HG03045 (cell line): ENCODE measurements around the gene FOSL1.

Experiments used
- ATAC-seq: cut with Tn5 transposase; IDR thresholded peaks from one replicate; pipeline ENCODE4 v1.9.1; 2021; ENCODE audit warnings: mild to moderate bottlenecking, moderate library complexity; ENCODE audit not compliant: unreplicated experiment

The FOSL1 gene

DNA sequence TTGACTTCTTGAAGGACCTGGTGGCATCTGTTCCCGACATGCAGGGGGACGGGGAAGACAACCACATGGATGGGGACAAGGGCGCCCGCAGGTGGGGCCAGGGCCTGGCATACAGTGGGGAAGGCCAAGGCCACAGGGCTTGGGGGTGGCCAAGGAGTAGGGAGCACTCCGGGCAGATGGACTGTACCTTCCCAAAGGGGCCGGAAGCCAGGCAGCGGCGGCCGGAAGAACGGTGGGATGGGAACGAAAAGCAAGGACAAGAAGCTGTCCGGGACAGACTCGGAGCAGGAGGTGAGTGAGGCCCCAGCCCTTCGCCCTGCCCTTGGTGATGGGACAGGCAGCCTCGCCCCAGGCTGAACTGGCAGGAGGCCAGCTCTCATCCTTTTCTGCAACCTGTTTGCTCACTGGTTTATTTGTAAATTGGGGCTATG lies 20.2 kb upstream of the FOSL1 start:
- ATAC-seq, result no peak

DNA sequence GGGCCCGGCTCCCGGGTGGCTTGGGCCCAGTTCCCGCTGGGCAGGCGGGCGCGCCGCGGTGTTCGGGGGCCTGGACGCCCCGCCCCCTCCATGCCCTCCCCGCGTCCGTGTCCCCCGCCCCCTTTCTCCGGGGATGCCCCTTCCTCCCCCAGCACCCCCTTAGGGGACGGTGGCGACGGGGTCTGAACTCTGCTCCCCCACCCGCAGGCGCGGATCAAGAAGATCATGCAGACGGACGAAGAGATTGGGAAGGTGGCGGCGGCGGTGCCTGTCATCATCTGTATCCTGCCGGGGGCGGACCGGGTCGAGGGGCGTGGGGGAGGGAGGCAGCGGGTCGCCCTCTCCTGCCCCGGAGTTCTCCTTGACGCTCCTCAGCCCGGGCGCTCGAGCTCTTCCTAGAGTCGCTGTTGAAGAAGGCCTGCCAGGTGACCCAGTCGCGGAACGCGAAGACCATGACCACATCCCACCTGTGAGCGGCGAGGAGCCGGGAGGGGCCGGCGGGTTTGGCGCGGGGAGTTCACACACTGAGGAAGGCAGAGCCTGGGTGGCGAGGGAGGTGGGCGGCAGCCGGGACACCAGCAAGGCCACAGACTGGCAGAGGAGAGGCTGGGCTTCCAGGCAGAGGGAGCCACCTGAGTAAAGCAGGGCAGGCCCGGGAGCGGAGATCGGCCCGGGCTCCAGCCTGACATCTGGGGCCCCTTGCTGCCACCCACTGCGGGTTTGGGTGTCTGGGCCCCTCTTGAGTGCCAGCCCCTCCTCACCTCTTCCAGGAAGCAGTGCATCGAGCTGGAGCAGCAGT lies 19.6 kb upstream of the FOSL1 start:
- ATAC-seq, result peak; percentile 40

DNA sequence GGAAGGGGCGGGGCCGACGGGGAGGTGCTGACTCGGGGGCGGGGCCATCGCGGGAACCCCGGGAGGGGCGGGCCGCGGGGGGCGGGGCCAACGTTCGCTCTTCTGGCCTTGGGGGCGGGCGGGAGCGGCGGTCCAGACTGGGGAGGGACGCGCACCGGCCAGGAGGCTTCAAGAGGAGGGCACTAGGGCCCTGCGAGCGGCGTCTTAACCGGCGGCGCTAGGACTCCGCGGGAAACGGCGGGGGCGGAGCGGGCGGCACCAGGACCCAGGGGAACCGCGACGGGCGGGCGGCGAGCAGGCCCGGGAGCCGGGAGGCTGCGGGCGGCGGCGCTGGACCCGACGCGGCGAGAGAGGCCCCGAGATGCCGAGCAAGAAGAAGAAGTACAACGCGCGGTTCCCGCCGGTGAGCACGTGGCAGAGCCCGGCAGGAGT lies 19.0 kb upstream of the FOSL1 start, which contains the start of gene DRAP1:
DRAP1 (plus strand) TSS at position 286 of the 432 bp plus-strand sequence; CDS start at position 362, 76 bp downstream.
- peak; percentile 79 for ATAC-seq

DNA sequence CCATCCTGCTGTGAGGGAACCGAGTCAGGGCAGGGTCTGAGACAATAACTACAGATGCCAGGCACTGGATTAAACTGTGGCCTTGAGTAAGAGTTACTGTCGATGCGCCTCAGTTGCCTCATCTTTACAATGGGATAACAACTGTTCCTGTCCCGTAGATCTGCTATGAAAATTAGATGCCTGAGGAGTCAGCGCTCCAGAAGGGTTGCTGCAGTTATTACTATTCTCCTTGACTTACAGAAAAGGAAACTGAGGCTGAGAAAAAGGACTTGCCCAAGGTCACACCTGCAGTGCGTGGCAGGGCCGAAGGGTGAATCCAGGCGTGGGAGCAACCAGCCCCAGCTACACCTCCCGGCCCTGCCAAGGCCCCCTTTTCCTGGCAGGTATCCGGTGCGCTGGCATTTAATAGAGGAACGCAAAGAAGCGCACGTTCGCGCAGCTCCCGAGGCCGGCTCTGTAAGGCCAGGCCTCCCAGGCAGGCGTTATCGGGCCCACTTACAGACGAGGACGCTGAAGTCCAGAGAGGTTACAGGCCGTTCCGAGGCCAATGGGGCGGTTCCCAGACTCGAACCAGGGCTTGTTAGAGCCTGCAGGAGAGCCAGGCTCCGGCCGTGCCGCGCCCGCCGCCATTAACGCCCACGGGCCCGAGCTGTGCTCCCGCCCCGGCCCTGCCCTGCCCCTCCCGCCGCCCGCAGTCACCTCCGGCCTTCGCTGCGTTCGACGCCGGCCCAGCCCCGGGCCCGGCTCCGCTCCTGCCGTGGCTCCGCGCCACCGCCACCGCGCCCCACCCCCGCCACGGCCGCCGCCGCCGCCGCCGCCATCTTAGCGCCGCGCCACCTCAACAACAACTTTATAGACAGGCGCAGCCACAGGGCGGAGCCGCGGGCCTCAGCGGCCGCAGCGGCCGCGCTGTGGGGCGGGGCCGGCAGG lies 18.3 kb upstream of the FOSL1 start, which contains the start of gene C11orf68:
C11orf68 (minus strand) TSS at position 852 of the 930 bp plus-strand sequence; CDS start at position 821, 31 bp downstream.
- peak; percentile 51 for ATAC-seq

DNA sequence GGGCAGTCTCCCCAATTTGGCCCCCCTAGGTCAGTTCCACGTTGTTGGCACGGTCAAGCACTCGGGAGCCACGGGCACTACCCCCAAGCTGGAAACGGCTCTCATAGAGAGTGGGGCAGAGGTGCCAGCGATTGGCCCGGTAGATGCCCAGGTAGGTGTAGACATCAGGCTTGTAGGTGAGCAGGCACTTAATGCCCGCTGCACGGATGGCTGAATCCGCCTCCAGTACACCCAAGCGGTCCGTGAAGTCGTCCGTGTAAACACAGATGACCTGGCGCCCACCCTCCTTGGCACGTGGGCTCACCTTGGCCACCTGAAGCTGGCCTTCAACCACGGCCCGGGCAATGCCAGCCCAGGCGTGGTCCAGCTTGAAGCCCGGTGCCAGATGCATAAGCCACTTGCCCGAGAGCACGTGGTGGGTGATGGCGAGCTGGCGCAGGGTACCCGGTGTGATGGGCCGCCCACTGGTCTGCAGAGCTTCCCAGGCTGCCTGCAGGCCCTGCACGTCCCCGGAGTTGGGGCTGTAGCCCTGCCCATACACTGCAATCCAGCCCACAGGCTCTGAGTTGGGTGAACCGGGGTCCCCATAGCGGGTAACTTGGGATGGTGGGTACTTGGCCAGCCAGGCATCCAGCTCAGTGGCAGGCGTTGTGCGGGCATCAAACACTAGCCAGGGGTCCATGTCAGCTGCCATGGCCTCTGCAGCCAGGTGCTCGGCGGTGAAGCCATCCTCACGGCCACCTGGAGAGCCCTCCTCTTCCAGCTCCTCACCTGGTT lies 17.4 kb upstream of the FOSL1 start:
- ATAC-seq, result no peak

DNA sequence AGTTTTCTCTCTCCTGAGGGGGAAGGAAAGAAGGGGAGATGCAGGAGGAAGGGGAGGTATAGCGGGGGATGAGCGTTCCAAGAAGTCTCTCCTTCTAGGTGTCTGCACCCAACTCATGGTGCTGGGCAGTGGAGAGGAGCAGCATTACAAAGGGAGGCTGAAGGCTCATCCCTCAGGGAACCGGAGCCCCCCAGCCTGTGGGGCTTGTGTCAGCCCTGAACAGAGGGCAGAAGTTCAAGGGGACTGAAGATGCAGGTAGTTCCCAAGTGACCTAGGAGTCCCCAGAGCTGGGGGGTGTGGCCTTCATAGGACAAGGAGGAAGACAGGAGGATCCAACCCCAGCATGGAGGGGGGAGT lies 16.9 kb upstream of the FOSL1 start:
- no peak for ATAC-seq

DNA sequence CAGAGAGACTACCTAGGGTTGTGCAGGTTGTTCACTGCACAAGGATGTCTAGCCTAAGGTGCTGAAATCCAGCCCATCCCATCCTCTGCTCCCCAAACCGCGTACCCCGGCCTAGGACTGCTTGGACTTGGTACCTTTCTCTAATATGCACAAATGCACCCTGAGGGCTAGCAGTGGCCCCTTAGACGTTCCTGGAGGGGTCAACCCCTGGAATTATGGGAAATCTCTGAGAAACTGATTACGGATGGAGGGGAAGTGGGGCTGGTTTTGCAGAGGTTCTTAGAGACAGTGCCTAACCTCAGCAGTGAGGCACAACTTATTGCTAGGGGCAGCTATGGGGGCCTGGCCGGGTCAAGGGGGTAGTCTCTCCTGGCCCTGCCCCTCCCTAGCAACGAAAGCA lies 16.2 kb upstream of the FOSL1 start:
- no peak for ATAC-seq

DNA sequence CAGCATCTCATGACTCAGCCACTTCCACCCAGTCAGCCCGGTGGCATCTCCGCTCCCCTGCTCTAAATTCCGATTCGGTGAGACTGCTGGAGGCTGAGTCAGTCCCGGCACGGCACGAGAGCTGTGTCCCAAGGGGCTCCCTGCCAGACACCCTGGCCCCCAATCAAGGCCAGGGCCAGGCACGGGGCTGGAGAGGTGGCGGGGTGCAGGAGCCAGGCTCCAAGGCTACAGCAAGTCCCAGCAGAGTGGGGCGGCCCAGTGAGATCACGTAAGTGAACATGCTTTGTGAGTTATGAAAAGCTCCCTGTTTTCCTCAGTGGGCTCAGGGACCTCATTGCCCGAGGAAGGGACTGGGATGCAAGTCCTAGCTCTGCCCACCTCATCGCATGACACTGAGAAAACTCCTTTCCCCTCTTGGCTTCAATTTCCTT lies 15.6 kb upstream of the FOSL1 start:
- ATAC-seq, result no peak

DNA sequence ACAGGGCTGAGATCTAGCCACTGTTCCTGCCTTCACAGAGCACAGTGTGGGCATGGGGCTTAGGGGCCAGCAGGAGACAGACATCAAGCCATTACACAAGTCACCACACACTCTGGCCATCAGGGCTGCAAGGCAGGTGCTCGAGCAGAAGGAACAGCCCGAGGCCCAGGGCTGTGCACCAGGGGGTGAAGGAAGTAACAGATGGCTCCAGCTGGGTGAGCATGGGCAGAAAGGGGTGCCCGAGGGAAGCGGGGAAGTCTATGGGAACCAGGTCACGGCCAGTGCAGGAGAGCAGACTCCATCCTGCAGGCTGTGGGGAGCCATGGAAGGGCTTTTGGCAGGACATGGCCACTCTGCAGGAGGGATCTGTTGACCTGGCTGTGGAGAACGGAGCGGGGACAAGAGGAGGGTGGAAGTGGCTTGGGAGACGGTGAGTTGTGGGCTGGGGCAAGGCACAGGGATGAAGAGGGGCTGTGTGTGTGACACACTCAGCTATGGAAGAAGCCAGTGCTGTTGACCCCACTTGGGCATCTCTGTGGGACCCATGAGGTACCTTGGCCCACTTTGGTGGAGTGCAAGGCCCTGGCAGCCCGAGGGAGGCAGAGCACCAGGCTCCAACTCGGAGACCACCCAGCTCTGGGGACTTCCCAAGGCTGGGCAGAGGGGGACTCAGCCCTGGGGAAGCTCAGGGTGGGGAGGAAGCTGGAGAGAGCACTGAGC lies 15.1 kb upstream of the FOSL1 start:
- no peak for ATAC-seq

DNA sequence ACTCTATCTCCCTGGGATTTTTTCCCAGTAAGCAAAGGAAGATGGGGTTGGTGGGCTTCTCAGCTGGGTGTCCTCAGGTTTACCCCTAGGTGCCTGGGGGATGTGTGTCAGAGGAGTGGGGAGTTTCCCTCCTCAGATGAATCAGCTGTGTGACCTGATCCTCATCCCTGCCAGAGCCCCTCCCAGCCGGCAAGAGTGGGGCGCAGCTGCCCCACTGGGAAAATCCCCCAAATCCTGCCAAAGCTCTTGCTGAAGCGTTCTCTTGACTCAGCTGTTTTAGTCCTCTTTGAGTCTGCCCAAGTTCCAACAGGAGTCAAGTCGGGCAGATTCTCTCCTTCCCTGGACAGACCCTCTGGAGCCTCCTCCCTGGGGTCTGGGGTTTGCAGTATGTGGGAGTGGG lies 12.7 kb upstream of the FOSL1 start:
- ATAC-seq, result no peak

DNA sequence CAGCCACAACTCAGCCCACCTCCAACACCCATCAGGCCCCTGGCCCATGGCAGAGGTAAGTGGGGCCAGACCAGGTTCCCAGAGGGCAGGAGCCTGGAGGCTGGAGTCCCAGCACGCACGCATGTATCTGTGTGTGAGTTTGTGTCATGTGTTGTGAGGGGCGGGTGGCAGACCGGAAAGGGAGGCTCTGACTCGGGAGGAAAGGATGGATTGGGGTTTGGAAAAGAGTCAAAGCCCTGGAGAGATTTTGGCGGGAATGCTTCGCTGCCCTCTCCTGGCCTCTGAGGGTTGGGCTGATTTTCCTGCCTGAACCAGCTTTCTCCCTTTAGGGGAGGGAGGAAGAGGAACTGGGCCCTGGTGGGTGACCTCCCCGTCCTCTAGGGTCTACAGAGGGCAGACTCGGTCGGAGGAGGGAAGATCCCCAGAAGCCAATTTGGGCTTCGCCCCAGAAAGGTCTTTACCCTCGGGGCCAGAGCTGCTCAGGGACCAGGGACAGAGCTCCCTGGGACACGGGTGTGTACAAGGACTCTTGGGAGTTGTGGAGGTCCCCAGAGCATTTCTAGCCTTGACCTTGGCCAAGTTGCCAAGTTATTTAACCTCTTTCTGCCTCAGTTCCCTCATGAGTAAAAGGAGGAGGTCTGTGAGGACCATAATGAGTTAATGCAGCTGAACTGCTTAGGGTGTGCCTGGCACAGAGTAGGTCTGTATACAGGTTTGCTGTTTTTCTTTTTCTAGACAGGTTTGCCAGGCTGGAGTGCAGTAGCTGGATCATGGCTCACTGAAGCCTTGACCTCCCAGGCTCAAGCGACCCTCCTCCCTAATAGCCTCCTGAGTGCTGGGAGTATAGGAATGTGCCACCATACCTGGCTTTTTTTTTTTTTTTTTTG lies 11.7 kb upstream of the FOSL1 start:
- no peak for ATAC-seq

DNA sequence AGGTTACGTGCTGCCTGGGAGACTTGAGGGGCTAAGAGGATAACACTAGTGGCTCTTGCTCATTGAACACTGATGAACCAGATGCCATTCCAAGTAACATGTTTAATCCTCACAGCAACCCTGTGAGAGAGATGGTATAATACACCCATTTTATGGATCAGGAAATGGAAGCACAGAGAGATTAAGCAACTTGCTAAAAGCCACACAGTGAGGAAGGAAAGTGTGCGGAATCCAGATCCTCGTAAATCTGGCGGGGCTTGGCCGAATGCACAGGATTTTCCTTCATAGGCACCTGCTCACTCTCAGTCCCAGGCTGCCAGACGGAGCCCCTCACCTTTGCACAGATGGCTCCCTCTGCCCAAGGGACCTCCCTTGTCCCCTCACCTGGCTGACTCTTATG lies 7.7 kb upstream of the FOSL1 start:
- no peak for ATAC-seq

DNA sequence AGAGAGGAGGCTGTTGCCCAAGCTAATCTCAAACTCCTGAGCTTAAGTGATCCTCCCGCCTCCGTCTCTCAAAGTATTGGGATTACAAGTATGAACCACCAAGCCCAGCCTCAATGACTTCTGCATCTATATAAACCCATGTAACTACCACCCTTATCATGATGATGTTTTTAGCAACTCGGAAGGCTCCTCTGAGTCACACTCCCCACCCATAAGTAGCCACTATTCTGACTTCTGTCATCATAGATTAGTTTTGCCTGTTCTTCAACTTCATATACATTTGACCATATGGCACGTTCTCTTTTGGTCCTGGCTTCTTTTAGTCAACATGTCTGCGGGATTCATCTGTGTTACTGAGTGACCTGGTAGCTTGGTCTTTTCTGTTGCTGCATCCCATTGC lies 6.4 kb upstream of the FOSL1 start:
- no peak for ATAC-seq

DNA sequence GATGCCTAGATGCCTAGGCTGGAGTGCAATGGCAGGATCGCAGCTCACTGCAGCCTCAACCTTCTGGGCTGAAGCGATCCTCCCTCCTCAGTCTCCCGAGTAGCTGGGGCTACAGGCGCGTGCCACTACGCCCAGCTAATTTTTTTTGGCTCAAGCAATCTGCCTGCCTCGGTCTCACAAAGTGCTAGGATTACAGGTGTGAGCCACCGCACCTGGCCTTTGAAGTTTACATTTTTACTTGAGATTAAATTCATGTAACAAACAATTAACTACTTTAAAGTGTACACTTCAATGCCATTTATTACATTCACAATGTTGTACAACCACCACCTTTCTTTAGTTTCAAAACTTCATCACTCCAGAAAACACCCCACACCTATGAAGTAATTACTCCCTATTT lies 3.5 kb upstream of the FOSL1 start:
- ATAC-seq, result no peak

DNA sequence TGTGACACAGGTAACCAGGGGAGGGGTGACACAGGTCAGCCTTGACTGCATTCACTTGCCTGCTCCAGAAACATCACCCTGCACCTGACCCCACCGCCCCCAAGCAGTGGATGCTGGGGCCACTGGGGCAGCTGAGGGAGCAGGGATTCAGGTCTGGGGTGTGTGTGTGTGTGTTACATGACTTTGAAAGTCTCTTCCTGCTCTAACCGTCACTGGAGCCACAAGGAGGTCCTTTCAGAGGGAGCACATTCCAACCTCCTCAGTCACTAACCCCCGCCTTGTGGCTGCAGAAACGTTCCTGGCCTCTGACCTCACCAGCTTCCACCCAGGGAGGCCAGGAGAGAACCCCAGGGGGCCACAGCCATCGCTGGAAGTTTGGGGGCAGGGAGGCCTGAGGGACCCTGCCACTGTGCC lies 2.9 kb upstream of the FOSL1 start:
- ATAC-seq, result no peak

DNA sequence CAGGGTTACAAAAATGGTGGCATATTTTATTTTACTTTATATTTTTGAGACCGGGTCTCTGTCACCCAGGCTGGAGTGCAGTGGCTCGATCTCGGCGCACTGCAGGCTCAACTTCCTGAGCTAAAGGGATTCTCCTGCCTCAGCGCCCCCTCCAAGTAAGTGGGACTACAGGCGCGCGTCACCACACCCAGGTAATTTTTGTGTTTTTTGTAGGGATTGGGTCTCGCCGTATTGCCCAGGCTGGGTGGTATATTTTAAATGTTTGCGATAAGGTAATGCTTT lies 652 bp upstream of the FOSL1 start:
- ATAC-seq, result no peak

DNA sequence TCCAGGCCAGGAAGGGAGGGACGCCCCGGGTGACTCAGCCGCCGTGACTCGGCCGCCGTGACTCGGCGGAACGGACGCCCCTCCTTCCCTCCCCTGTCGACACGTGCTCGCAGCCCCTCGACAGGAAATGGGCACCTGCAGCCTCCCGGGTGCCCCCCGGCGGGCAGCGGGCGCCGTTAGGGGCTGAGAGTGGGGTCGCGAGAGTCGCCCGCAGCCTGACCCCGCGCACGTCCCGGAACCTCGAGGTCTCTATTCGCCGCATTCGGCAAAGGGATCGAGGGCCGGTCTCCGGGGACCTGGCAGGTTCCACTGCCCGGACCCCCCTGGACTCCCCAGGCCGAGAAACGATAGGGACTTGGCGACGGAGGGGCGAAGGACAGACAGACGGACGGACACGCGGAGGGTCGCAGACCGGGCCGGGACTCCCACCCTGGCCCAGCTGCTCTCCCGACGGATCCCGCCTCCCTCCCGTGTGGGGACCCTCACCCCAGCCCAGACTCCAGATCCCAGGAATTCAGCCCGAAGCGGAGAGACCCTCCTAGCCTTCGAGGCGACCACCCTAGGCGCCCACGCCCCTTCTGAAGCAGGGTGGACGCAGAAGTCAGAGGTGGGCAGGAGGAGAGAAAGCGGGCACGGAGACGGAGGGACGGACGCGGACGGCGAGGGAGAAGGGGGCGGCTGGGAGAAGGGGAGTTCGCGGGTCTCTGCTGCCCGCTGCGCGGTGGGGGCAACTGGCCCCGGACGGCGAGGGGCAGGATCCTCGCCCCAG lies 648 bp downstream of the FOSL1 start:
- ATAC-seq, result no peak

DNA sequence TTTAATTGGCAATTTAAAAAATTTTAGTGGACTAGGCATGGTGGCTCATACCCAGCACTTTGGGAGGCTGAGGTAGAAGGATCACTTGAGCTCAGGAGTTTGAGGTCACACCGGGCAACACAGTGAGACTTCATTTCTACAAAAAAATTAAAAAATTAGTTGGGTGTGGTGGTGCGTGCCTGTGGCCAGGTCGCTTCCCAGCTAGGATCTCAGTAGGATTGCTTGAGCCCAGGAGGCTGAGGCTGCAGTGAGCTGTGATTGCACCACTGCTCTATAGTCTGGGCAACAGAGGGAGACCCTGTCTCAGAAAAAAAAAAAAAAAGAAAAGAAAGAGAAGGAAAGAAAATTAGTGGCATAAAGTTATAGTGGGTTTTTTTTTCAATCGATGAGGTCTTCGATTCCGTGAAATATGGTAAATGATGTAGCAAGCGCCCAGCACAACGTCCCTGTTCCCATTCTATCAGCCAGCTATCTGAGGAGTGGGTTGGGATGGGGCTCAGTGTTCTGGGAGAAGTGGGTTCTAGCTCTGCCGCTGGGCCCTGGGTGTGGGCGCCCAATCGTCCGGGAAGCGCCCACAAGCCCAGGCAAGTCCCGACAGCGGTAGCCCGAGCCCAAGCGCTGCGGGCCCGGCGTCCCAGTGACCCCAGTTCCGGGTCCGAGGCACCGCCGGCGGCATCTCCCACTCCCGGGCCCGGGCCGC lies 1.4 kb downstream of the FOSL1 start:
- no peak for ATAC-seq
